Measurements from ENCODE around the gene TOR4A. TPM values are rescaled to one million over a fixed set of nuclear protein-coding genes. Genes with fewer than 3 reads are reported as not detected.
"Not testable (repeated sequence)": the region's sequence is repeated elsewhere in the genome, so short reads cannot be mapped to it uniquely, and the experiment has no call there.

The TOR4A gene
- total RNA-seq, 1 experiment from 2014 or later, result 30.5 TPM

GRCh38 chr9:137327641-137328550 is 50.4 kb downstream of the TOR4A start:
- peak; percentile 43 for DNase-seq (ENCODE audit: extremely low read depth, low read depth)

GRCh38 chr9:137329590-137329989 is 52.1 kb downstream of the TOR4A start:
- not testable (repeated sequence) for DNase-seq (ENCODE audit: extremely low read depth, low read depth)

GRCh38 chr9:137330689-137331088 is 53.2 kb downstream of the TOR4A start:
- DNase-seq (ENCODE audit: extremely low read depth, low read depth), result no peak

- DNase-seq (ENCODE audit: extremely low read depth, low read depth), result no peak
These were observed 54.4 kb downstream of the TOR4A start for GRCh38 chr9:137331929-137332328.

Other genes starting within 250 kb of the TOR4A start
- 21.0 and 25.0 TPM in 2 replicates for gene ABCA2, start 249.5 kb upstream of the TOR4A start, total RNA-seq (2014; rRNA removed; shearing (Covaris generic))
- not detected in 2 replicates for gene FUT7, start 245.6 kb upstream of the TOR4A start, total RNA-seq (2014; rRNA removed; shearing (Covaris generic))
- gene NPDC1, start 231.5 kb upstream of the TOR4A start, total RNA-seq (2014; rRNA removed; shearing (Covaris generic)), result 30.3 and 35.5 TPM in 2 replicates
- gene ENTPD2, start 223.7 kb upstream of the TOR4A start, total RNA-seq (2014; rRNA removed; shearing (Covaris generic)), result not detected in 2 replicates
- gene SAPCD2, start 207.2 kb upstream of the TOR4A start, total RNA-seq (2014; rRNA removed; shearing (Covaris generic)), result 32.4 and 43.6 TPM in 2 replicates
- 3.6 and 4.0 TPM in 2 replicates for gene UAP1L1, start 200.2 kb upstream of the TOR4A start, total RNA-seq (2014; rRNA removed; shearing (Covaris generic))
- gene MAN1B1, start 190.7 kb upstream of the TOR4A start, total RNA-seq (2014; rRNA removed; shearing (Covaris generic)), result 53.6 and 55.5 TPM in 2 replicates
- gene DPP7, start 163.0 kb upstream of the TOR4A start, total RNA-seq (2014; rRNA removed; shearing (Covaris generic)), result 111 and 116 TPM in 2 replicates
- not detected in 2 replicates for gene GRIN1, start 138.6 kb upstream of the TOR4A start, total RNA-seq (2014; rRNA removed; shearing (Covaris generic))
- gene LRRC26, start 107.7 kb upstream of the TOR4A start, total RNA-seq (2014; rRNA removed; shearing (Covaris generic)), result not detected in 2 replicates
- gene TMEM210, start 105.7 kb upstream of the TOR4A start, total RNA-seq (2014; rRNA removed; shearing (Covaris generic)), result not detected in 2 replicates
- 11.0 and 16.1 TPM in 2 replicates for gene ANAPC2, start 89.2 kb upstream of the TOR4A start, total RNA-seq (2014; rRNA removed; shearing (Covaris generic))
- gene SSNA1, start 89.0 kb upstream of the TOR4A start, total RNA-seq (2014; rRNA removed; shearing (Covaris generic)), result 59.3 and 66.1 TPM in 2 replicates
- 7.4 and 8.2 TPM in 2 replicates for gene TPRN, start 77.0 kb upstream of the TOR4A start, total RNA-seq (2014; rRNA removed; shearing (Covaris generic))
- gene TMEM203, start 72.1 kb upstream of the TOR4A start, total RNA-seq (2014; rRNA removed; shearing (Covaris generic)), result 38.8 and 39.8 TPM in 2 replicates
- 11.1 and 13.5 TPM in 2 replicates for gene NDOR1, start 72.0 kb upstream of the TOR4A start, total RNA-seq (2014; rRNA removed; shearing (Covaris generic))
- gene RNF208, start 55.5 kb upstream of the TOR4A start, total RNA-seq (2014; rRNA removed; shearing (Covaris generic)), result 0.37 and 0.40 TPM in 2 replicates
- gene CYSRT1, start 52.6 kb upstream of the TOR4A start, total RNA-seq (2014; rRNA removed; shearing (Covaris generic)), result 0.59 and 1.4 TPM in 2 replicates
- not detected in 2 replicates for gene RNF224, start 50.2 kb upstream of the TOR4A start, total RNA-seq (2014; rRNA removed; shearing (Covaris generic))
- not detected in 2 replicates for gene SLC34A3, start 46.8 kb upstream of the TOR4A start, total RNA-seq (2014; rRNA removed; shearing (Covaris generic))
- gene TUBB4B, start 36.4 kb upstream of the TOR4A start, total RNA-seq (2014; rRNA removed; shearing (Covaris generic)), result 167 and 171 TPM in 2 replicates
- gene STPG3, start 26.4 kb upstream of the TOR4A start, total RNA-seq (2014; rRNA removed; shearing (Covaris generic)), result not detected in 2 replicates
- 41.5 and 43.8 TPM in 2 replicates for gene NELFB, start 22.4 kb upstream of the TOR4A start, total RNA-seq (2014; rRNA removed; shearing (Covaris generic))
- gene NRARP, start 24.5 kb downstream of the TOR4A start, total RNA-seq (2014; rRNA removed; shearing (Covaris generic)), result 5.1 and 8.9 TPM in 2 replicates
- 8.4 and 12.8 TPM in 2 replicates for gene EXD3, start 145.4 kb downstream of the TOR4A start, total RNA-seq (2014; rRNA removed; shearing (Covaris generic))
- 0.92 and 2.0 TPM in 2 replicates for gene NOXA1, start 145.7 kb downstream of the TOR4A start, total RNA-seq (2014; rRNA removed; shearing (Covaris generic))
- gene ENTPD8, start 163.6 kb downstream of the TOR4A start, total RNA-seq (2014; rRNA removed; shearing (Covaris generic)), result not detected in 2 replicates
- gene NSMF, start 181.6 kb downstream of the TOR4A start, total RNA-seq (2014; rRNA removed; shearing (Covaris generic)), result 34.9 and 36.8 TPM in 2 replicates

All from NCI-H460 (cell line).